PC-9 (cell line): ENCODE measurements around the gene C3orf20. TPM values are rescaled to one million over a fixed set of nuclear protein-coding genes. Genes with fewer than 3 reads are reported as not detected.

Experiments
- BruUV-seq: library from RNA; stranded (reverse); fragments of 400-500 nt; replicated peaks from 2 replicates; lab custom pipeline; 2021; lab: Mats Ljungman, UMichigan
- CTCF ChIA-PET: fragments of 300-600 bp; sonication (Branson Sonifier 250); formaldehyde crosslinking; loops from one replicate; lab custom pipeline; 2022; ENCODE audit warnings: antibody characterized with exemption; lab: Charles Lee
- POLR2A ChIA-PET: fragments of 300-600 bp; sonication (Branson Sonifier 250); formaldehyde crosslinking; loops from one replicate; lab custom pipeline; 2022; ENCODE audit warnings: antibody characterized with exemption; ENCODE audit not compliant: unreplicated experiment; lab: Charles Lee
- DNase-seq, 2 experiments: peaks; one replicate each; pipeline versions ENCODE4 v3.0.0 to v3.0.0-alpha.2; 2015 to 2022; ENCODE audit warnings: mixed read lengths in 1 of 2
- H2AFZ ChIP-seq: fragments of 200-600 bp; sonication (generic); 2 replicates; pipeline ENCODE4 v1.8.1; 2017; ENCODE audit warnings: antibody characterized with exemption
- H3F3A ChIP-seq: fragments of 200-600 bp; sonication (generic); 2 replicates; pipeline ENCODE4 v1.8.1; 2017; ENCODE audit warnings: antibody characterized with exemption, mild to moderate bottlenecking, low read depth; ENCODE audit not compliant: insufficient read depth
- H3K27ac ChIP-seq: fragments of 200-600 bp; sonication (generic); 2 replicates; pipeline ENCODE4 v1.6.1; 2016; ENCODE audit warnings: mixed run types
- H3K27me3 ChIP-seq: fragments of 200-600 bp; sonication (generic); 2 replicates; pipeline ENCODE4 v1.6.1; 2016; ENCODE audit warnings: low read depth, mixed run types; ENCODE audit not compliant: insufficient read depth
- H3K36me3 ChIP-seq: fragments of 200-600 bp; sonication (generic); 2 replicates; pipeline ENCODE4 v1.6.1; 2016; ENCODE audit warnings: low read depth, mixed run types
- H3K4me1 ChIP-seq: fragments of 200-600 bp; sonication (generic); replicated peaks from 2 replicates; pipeline ENCODE4 v1.6.1; 2016; ENCODE audit warnings: mixed run types; ENCODE audit not compliant: insufficient read depth
- H3K4me2 ChIP-seq: fragments of 200-600 bp; sonication (generic); 2 replicates; pipeline ENCODE4 v1.6.1; 2017; ENCODE audit warnings: mixed run types
- H3K4me3 ChIP-seq: fragments of 200-600 bp; sonication (generic); 2 replicates; pipeline ENCODE4 v1.6.1; 2016; ENCODE audit warnings: mixed run types
- H3K79me2 ChIP-seq: fragments of 200-600 bp; sonication (generic); 2 replicates; pipeline ENCODE4 v1.6.1; 2017; ENCODE audit warnings: low read depth, mixed run types
- H3K9me2 ChIP-seq: fragments of 200-600 bp; sonication (generic); 2 replicates; pipeline ENCODE4 v1.8.1; 2017; ENCODE audit warnings: mild to moderate bottlenecking; ENCODE audit not compliant: insufficient read depth
- H3K9me3 ChIP-seq: fragments of 200-600 bp; sonication (generic); 2 replicates; pipeline ENCODE4 v1.8.1; 2016; ENCODE audit warnings: low read depth; ENCODE audit not compliant: insufficient read depth
- H4K20me1 ChIP-seq: fragments of 200-600 bp; sonication (generic); 2 replicates; pipeline ENCODE4 v1.8.1; 2017; ENCODE audit not compliant: insufficient read depth
- EZH2 ChIP-seq: fragments of 200-600 bp; sonication (generic); IDR thresholded peaks from 2 replicates; pipeline ENCODE4 v1.8.0; 2017; ENCODE audit warnings: antibody characterized with exemption, low read depth
- intact Hi-C: fragments of 100-400 bp; cut with micrococcal nuclease; formaldehyde crosslinking; loops from one replicate; pipeline ENCODE4 v1.10.0; 2022; ENCODE audit not compliant: unreplicated experiment
- total RNA-seq: library from RNA; stranded (reverse); gene quantifications from 2 replicates; pipeline ENCODE4 v1.2.3, GENCODE V29; 2021
- TF ChIP-seq, protein P1 (sequence below): fragments of 200-600 bp; sonication (generic); conservative IDR thresholded peaks from 2 replicates; pipeline ENCODE4 v1.6.1; 2017; ENCODE audit warnings: mixed run types, antibody characterized with exemption, mild to moderate bottlenecking, moderate library complexity

Gene C3orf20
- total RNA-seq, 1 experiment from 2014 or later = not detected

DNA sequence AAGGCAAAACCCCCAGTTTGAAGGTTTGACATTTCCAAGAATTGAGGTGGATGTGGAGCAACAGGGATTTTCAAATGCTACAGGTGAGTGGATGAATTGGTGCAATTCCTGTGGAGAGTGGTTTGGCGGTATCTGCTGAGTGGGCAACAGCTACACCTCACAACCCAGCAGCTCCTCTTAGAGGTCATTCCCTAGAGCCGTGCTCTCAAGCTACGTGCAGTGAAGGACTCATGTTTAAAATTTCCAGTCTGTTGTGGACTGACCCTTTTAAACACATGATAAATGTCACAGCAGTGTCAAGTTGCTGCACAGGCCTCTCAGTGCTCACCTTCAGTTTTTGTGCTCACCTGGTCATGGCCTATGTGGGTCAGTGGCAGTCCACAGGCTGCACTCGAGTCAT, 9.5 kb downstream of the C3orf20 start:
- CTCF ChIA-PET = no interaction called here

DNA sequence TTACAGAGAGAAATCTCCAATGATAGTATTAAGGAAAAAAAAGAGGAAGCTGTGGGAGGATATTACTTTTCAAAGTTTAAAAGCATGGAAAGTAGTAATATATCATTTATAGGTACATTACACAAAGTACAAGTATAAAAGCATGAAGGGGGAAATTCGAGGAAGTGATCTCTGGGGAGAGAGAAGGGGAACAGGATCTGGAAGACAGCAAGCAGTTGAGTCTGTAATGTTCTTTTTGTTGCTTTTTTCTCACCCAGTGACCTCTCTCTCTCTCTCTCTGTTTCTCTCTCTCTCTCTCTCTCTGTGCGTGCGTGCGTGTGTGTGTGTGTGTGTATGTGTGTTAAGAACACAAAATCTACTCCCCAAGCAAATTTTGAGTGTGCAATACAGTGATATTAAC, 10.2 kb downstream of the C3orf20 start:
- Histone ChIP-seq H3K79me2 (no peaks in the 10 kb centered on the region), H3K4me3 (no peak overlapping the region), H4K20me1 (no peaks in the 10 kb centered on the region), H3K36me3 (no peaks in the 10 kb centered on the region), H3K27me3 (peaks cover 55% of the 10 kb centered on the region), H3K9me2 (no peaks in the 10 kb centered on the region), H3F3A (no peaks in the 10 kb centered on the region), H3K4me2 (no peak overlapping the region), H2AFZ (no peak overlapping the region), H3K9me3 (0 out of 2 replicates have a peak, but pooled peaks cover 4% of the 10 kb centered on the region), H3K4me1 (no peaks in the 10 kb centered on the region), H3K27ac (no peak overlapping the region)
- TF ChIP-seq EZH2 = no peak
- TF ChIP-seq, protein P1, sequence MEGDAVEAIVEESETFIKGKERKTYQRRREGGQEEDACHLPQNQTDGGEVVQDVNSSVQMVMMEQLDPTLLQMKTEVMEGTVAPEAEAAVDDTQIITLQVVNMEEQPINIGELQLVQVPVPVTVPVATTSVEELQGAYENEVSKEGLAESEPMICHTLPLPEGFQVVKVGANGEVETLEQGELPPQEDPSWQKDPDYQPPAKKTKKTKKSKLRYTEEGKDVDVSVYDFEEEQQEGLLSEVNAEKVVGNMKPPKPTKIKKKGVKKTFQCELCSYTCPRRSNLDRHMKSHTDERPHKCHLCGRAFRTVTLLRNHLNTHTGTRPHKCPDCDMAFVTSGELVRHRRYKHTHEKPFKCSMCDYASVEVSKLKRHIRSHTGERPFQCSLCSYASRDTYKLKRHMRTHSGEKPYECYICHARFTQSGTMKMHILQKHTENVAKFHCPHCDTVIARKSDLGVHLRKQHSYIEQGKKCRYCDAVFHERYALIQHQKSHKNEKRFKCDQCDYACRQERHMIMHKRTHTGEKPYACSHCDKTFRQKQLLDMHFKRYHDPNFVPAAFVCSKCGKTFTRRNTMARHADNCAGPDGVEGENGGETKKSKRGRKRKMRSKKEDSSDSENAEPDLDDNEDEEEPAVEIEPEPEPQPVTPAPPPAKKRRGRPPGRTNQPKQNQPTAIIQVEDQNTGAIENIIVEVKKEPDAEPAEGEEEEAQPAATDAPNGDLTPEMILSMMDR = no peak
- no peak for DNase-seq
- ChIA-PET CTCF (interaction anchor here (0.6 kb wide), 2 partner anchors 12 to 236 kb away, joined by 3 to 4 read pairs; no protein-coding TSS in a partner anchor), POLR2A (no interaction called here)
- BruUV-seq = no TSS peak
- intact Hi-C loops = no loop called here

More for the DNA sequence above, 9.5 kb downstream of the C3orf20 start:
- TF ChIP-seq EZH2 = no peak
- TF ChIP-seq, protein P1 = no peak
- POLR2A ChIA-PET = no interaction called here
- Histone ChIP-seq H3F3A (no peaks in the 10 kb centered on the region), H3K4me1 (no peaks in the 10 kb centered on the region), H3K4me3 (no peak overlapping the region), H3K9me2 (no peaks in the 10 kb centered on the region), H2AFZ (no peak overlapping the region), H3K27me3 (peaks cover 48% of the 10 kb centered on the region), H3K4me2 (no peak overlapping the region), H3K9me3 (0 out of 2 replicates have a peak, but pooled peaks cover 4% of the 10 kb centered on the region), H3K79me2 (no peaks in the 10 kb centered on the region), H3K27ac (no peak overlapping the region), H4K20me1 (no peaks in the 10 kb centered on the region), H3K36me3 (no peaks in the 10 kb centered on the region)
- intact Hi-C loops = no loop called here
- no TSS peak for BruUV-seq
- no peak for DNase-seq

DNA sequence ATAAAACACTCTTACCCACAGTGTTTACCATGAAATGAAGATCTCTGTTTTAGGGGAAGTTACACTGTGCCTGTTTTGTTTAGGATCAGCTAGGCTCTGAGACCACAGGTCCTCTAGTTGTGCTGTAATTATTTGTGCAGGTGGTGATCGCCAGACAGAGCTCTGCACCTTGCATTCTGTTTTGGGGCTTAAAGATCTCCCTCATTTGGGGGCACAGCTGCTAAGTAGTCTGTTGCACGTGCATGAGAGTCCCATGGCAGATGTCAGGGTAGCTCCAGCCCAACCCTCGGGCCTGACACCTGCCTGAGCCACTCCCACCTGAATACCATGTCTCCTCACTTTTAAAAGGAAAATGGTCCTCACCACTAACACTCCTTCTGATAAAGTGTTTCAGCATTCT, 12.4 kb downstream of the C3orf20 start:
- ChIA-PET CTCF (no interaction called here), POLR2A (no interaction called here)
- Histone ChIP-seq H4K20me1 (no peaks in the 10 kb centered on the region), H3K4me2 (no peak overlapping the region), H2AFZ (no peak overlapping the region), H3K9me2 (no peaks in the 10 kb centered on the region), H3K36me3 (no peaks in the 10 kb centered on the region), H3K4me3 (no peak overlapping the region), H3K27me3 (peaks cover 62% of the 10 kb centered on the region), H3K4me1 (no peaks in the 10 kb centered on the region), H3F3A (no peaks in the 10 kb centered on the region), H3K9me3 (0 out of 2 replicates have a peak, but pooled peaks cover 4% of the 10 kb centered on the region), H3K79me2 (no peaks in the 10 kb centered on the region), H3K27ac (no peak overlapping the region)
- no peak for DNase-seq
- no peak for TF ChIP-seq EZH2
- TF ChIP-seq, protein P1 = no peak
- BruUV-seq = no TSS peak
- intact Hi-C loops = no loop called here
